ENCODE data around the gene GASK1A.

- TF ChIP-seq POLR2A (IDR thresholded peaks at IDR 0.05), result no peak
- TF ChIP-seq, protein P1, sequence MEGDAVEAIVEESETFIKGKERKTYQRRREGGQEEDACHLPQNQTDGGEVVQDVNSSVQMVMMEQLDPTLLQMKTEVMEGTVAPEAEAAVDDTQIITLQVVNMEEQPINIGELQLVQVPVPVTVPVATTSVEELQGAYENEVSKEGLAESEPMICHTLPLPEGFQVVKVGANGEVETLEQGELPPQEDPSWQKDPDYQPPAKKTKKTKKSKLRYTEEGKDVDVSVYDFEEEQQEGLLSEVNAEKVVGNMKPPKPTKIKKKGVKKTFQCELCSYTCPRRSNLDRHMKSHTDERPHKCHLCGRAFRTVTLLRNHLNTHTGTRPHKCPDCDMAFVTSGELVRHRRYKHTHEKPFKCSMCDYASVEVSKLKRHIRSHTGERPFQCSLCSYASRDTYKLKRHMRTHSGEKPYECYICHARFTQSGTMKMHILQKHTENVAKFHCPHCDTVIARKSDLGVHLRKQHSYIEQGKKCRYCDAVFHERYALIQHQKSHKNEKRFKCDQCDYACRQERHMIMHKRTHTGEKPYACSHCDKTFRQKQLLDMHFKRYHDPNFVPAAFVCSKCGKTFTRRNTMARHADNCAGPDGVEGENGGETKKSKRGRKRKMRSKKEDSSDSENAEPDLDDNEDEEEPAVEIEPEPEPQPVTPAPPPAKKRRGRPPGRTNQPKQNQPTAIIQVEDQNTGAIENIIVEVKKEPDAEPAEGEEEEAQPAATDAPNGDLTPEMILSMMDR (IDR thresholded peaks at IDR 0.05 in 8 of 11, conservative IDR thresholded peaks at IDR 0.05 in 3 of 11), result no peak
Measured at GRCh38 chr3:43093974-43094373, 114.9 kb downstream of the GASK1A start.
